ENCODE results near the gene ADAMTS5.

ADAMTS5 gene

GRCh38 chr21:26925122-26925521 is 41.8 kb downstream of the ADAMTS5 start:
- H3K9me3 ChIP-seq (replicated peaks in 1 of 2; ENCODE audit: control insufficient read depth in 2 of 2, insufficient read depth in 1 of 2, low read depth in 1 of 2, low read length in 2 of 2): no peaks in the 10 kb centered on the region
- no peak overlapping the region for H3K18ac ChIP-seq (ENCODE audit: low read length)
- H2BK15ac ChIP-seq (ENCODE audit: low read length): no peak overlapping the region
- H3K4me3 ChIP-seq (ENCODE audit: low read length in 2 of 2): no peak overlapping the region
- no peak overlapping the region for H2BK12ac ChIP-seq (ENCODE audit: low read length)
- H3K14ac ChIP-seq (ENCODE audit: low read length): no peak overlapping the region
- no peaks in the 10 kb centered on the region for H3K4me1 ChIP-seq (ENCODE audit: control insufficient read depth in 2 of 2, insufficient read depth in 1 of 2, low read depth in 1 of 2, low read length in 2 of 2)
- H3K36me3 ChIP-seq (replicated peaks in 1 of 2; ENCODE audit: control insufficient read depth in 2 of 2, insufficient read depth in 2 of 2, low read length in 2 of 2): no peaks in the 10 kb centered on the region
- no peaks in the 10 kb centered on the region for H3K79me1 ChIP-seq (ENCODE audit: low read depth, low read length)
- H2BK5ac ChIP-seq (ENCODE audit: low read length): no peak overlapping the region
- H2BK120ac ChIP-seq (ENCODE audit: low read depth, low read length): no peak overlapping the region
- H3K27me3 ChIP-seq (ENCODE audit: control insufficient read depth in 3 of 3, insufficient read depth in 3 of 3, low read depth in 1 of 3, low read length in 3 of 3): no peaks in the 10 kb centered on the region
- no peak overlapping the region for H3K9ac ChIP-seq (ENCODE audit: low read depth, low read length, poor library complexity)
- H3K4me2 ChIP-seq (ENCODE audit: insufficient read depth, low read length, poor library complexity, severe bottlenecking): no peak overlapping the region
- DNase-seq (ENCODE audit: low spot score): no peak
- no peak overlapping the region for H3K27ac ChIP-seq (replicated peaks; ENCODE audit: low read length)
- no CpG with 5 or more reads among the region's 2 CpGs for WGBS, 2 donors (ENCODE audit: extremely low coverage in 2 of 2, insufficient read length in 2 of 2, insufficient replicate concordance in 1 of 2)
- no peak overlapping the region for H4K8ac ChIP-seq (ENCODE audit: low read depth, low read length)
- H3K4ac ChIP-seq (ENCODE audit: low read length): no peak overlapping the region
- H2AK5ac ChIP-seq (ENCODE audit: low read depth, low read length): no peak overlapping the region
- H3K23ac ChIP-seq (ENCODE audit: low read depth, low read length, poor library complexity): no peak overlapping the region
- no peak overlapping the region for H4K91ac ChIP-seq (ENCODE audit: low read depth, low read length, poor library complexity)
- no peak overlapping the region for H2AFZ ChIP-seq (ENCODE audit: low read length)

- no peaks in the 10 kb centered on the region for H3K36me3 ChIP-seq (replicated peaks in 1 of 2; ENCODE audit: control insufficient read depth in 2 of 2, insufficient read depth in 2 of 2, low read length in 2 of 2)
- H4K91ac ChIP-seq (ENCODE audit: low read depth, low read length, poor library complexity): no peak overlapping the region
- WGBS, 2 donors (ENCODE audit: extremely low coverage in 2 of 2, insufficient read length in 2 of 2, insufficient replicate concordance in 1 of 2): no CpG with 5 or more reads among the region's 10 CpGs
- no peak for DNase-seq (ENCODE audit: low spot score)
- H2BK5ac ChIP-seq (ENCODE audit: low read length): no peak overlapping the region
- no peak overlapping the region for H3K23ac ChIP-seq (ENCODE audit: low read depth, low read length, poor library complexity)
- no peaks in the 10 kb centered on the region for H3K4me1 ChIP-seq (ENCODE audit: control insufficient read depth in 2 of 2, insufficient read depth in 1 of 2, low read depth in 1 of 2, low read length in 2 of 2)
- no peak overlapping the region for H2AFZ ChIP-seq (ENCODE audit: low read length)
- no peak overlapping the region for H3K18ac ChIP-seq (ENCODE audit: low read length)
- H2BK15ac ChIP-seq (ENCODE audit: low read length): no peak overlapping the region
- no peak overlapping the region for H3K4me2 ChIP-seq (ENCODE audit: insufficient read depth, low read length, poor library complexity, severe bottlenecking)
- no peak overlapping the region for H2BK12ac ChIP-seq (ENCODE audit: low read length)
- H4K8ac ChIP-seq (ENCODE audit: low read depth, low read length): no peak overlapping the region
- H3K79me1 ChIP-seq (ENCODE audit: low read depth, low read length): no peaks in the 10 kb centered on the region
- no peak overlapping the region for H3K14ac ChIP-seq (ENCODE audit: low read length)
- H3K27me3 ChIP-seq (ENCODE audit: control insufficient read depth in 3 of 3, insufficient read depth in 3 of 3, low read depth in 1 of 3, low read length in 3 of 3): no peaks in the 10 kb centered on the region
- no peaks in the 10 kb centered on the region for H3K9me3 ChIP-seq (replicated peaks in 1 of 2; ENCODE audit: control insufficient read depth in 2 of 2, insufficient read depth in 1 of 2, low read depth in 1 of 2, low read length in 2 of 2)
- peak overlapping the region; percentile 52 for H2AK5ac ChIP-seq (ENCODE audit: low read depth, low read length)
- H3K4ac ChIP-seq (ENCODE audit: low read length): no peak overlapping the region
- H3K27ac ChIP-seq (replicated peaks; ENCODE audit: low read length): no peak overlapping the region
- no peak overlapping the region for H3K4me3 ChIP-seq (ENCODE audit: low read length in 2 of 2)
- H3K9ac ChIP-seq (ENCODE audit: low read depth, low read length, poor library complexity): no peak overlapping the region
- no peak overlapping the region for H2BK120ac ChIP-seq (ENCODE audit: low read depth, low read length)
Measured at GRCh38 chr21:26923986-26924385, 42.9 kb downstream of the ADAMTS5 start.

- peaks cover 3% of the 10 kb centered on the region in 2 donors for H3K4me1 ChIP-seq (ENCODE audit: control insufficient read depth in 2 of 2, insufficient read depth in 1 of 2, low read depth in 1 of 2, low read length in 2 of 2)
Measured at GRCh38 chr21:26920055-26920454, 46.8 kb downstream of the ADAMTS5 start.

GRCh38 chr21:26918323-26919079 is 48.4 kb downstream of the ADAMTS5 start:
- Histone ChIP-seq H4K8ac (ENCODE audit: low read depth, low read length) (no peak overlapping the region), H4K91ac (ENCODE audit: low read depth, low read length, poor library complexity) (no peak overlapping the region), H2AFZ (ENCODE audit: low read length) (no peak overlapping the region), H3K9me3 (replicated peaks in 1 of 2; ENCODE audit: control insufficient read depth in 2 of 2, insufficient read depth in 1 of 2, low read depth in 1 of 2, low read length in 2 of 2) (peaks cover 0 to 5% of the 10 kb centered on the region in 2 donors), H3K27ac (replicated peaks; ENCODE audit: low read length) (no peak overlapping the region), H3K4me2 (ENCODE audit: insufficient read depth, low read length, poor library complexity, severe bottlenecking) (no peak overlapping the region), H2BK15ac (ENCODE audit: low read length) (no peak overlapping the region), H3K27me3 (ENCODE audit: control insufficient read depth in 3 of 3, insufficient read depth in 3 of 3, low read depth in 1 of 3, low read length in 3 of 3) (no peaks in the 10 kb centered on the region), H3K14ac (ENCODE audit: low read length) (no peak overlapping the region), H3K79me1 (ENCODE audit: low read depth, low read length) (no peaks in the 10 kb centered on the region), H3K4ac (ENCODE audit: low read length) (no peak overlapping the region), H2AK5ac (ENCODE audit: low read depth, low read length) (no peak overlapping the region), H3K9ac (ENCODE audit: low read depth, low read length, poor library complexity) (no peak overlapping the region), H3K4me1 (ENCODE audit: control insufficient read depth in 2 of 2, insufficient read depth in 1 of 2, low read depth in 1 of 2, low read length in 2 of 2) (peaks cover 3% of the 10 kb centered on the region in 2 donors), H3K23ac (ENCODE audit: low read depth, low read length, poor library complexity) (no peak overlapping the region), H3K36me3 (replicated peaks in 1 of 2; ENCODE audit: control insufficient read depth in 2 of 2, insufficient read depth in 2 of 2, low read length in 2 of 2) (no peaks in the 10 kb centered on the region), H2BK5ac (ENCODE audit: low read length) (no peak overlapping the region), H3K4me3 (ENCODE audit: low read length in 2 of 2) (no peak overlapping the region), H3K18ac (ENCODE audit: low read length) (no peak overlapping the region), H2BK12ac (ENCODE audit: low read length) (no peak overlapping the region), H2BK120ac (ENCODE audit: low read depth, low read length) (no peak overlapping the region)
- no peak for DNase-seq (ENCODE audit: low spot score)
- no CpG with 5 or more reads among the region's 8 CpGs for WGBS, 2 donors (ENCODE audit: extremely low coverage in 2 of 2, insufficient read length in 2 of 2, insufficient replicate concordance in 1 of 2)

More at GRCh38 chr21:26920055-26920454, 46.8 kb downstream of the ADAMTS5 start:
- H3K4me2 ChIP-seq (ENCODE audit: insufficient read depth, low read length, poor library complexity, severe bottlenecking): no peak overlapping the region
- no peaks in the 10 kb centered on the region for H3K79me1 ChIP-seq (ENCODE audit: low read depth, low read length)
- no peak overlapping the region for H3K27ac ChIP-seq (replicated peaks; ENCODE audit: low read length)
- H3K18ac ChIP-seq (ENCODE audit: low read length): no peak overlapping the region
- H3K14ac ChIP-seq (ENCODE audit: low read length): no peak overlapping the region
- H3K23ac ChIP-seq (ENCODE audit: low read depth, low read length, poor library complexity): no peak overlapping the region
- H2AK5ac ChIP-seq (ENCODE audit: low read depth, low read length): no peak overlapping the region
- H2BK12ac ChIP-seq (ENCODE audit: low read length): no peak overlapping the region
- no peak for DNase-seq (ENCODE audit: low spot score)
- no peak overlapping the region for H4K8ac ChIP-seq (ENCODE audit: low read depth, low read length)
- H3K27me3 ChIP-seq (ENCODE audit: control insufficient read depth in 3 of 3, insufficient read depth in 3 of 3, low read depth in 1 of 3, low read length in 3 of 3): no peaks in the 10 kb centered on the region
- H2BK120ac ChIP-seq (ENCODE audit: low read depth, low read length): no peak overlapping the region
- H4K91ac ChIP-seq (ENCODE audit: low read depth, low read length, poor library complexity): no peak overlapping the region
- H3K9me3 ChIP-seq (replicated peaks in 1 of 2; ENCODE audit: control insufficient read depth in 2 of 2, insufficient read depth in 1 of 2, low read depth in 1 of 2, low read length in 2 of 2): no peaks in the 10 kb centered on the region
- no peak overlapping the region for H3K4me3 ChIP-seq (ENCODE audit: low read length in 2 of 2)
- H3K4ac ChIP-seq (ENCODE audit: low read length): no peak overlapping the region
- no peak overlapping the region for H2BK15ac ChIP-seq (ENCODE audit: low read length)
- no peaks in the 10 kb centered on the region for H3K36me3 ChIP-seq (replicated peaks in 1 of 2; ENCODE audit: control insufficient read depth in 2 of 2, insufficient read depth in 2 of 2, low read length in 2 of 2)
- no peak overlapping the region for H2BK5ac ChIP-seq (ENCODE audit: low read length)
- no peak overlapping the region for H2AFZ ChIP-seq (ENCODE audit: low read length)
- H3K9ac ChIP-seq (ENCODE audit: low read depth, low read length, poor library complexity): no peak overlapping the region
